HS-5 (cell line): ENCODE measurements around the gene RYR2.
A peak's percentile ranks its signal among the peaks of the same experiment; 100 is the strongest.
"Not testable (repeated sequence)": the region's sequence is repeated elsewhere in the genome, so short reads cannot be mapped to it uniquely, and the experiment has no call there.

Source experiments
- DNase-seq: peaks from one replicate; pipeline ENCODE4 v3.0.0-alpha.2; 2012; ENCODE audit warnings: low read depth

RYR2 gene

GRCh38 chr1:237145379-237146135 lies 103.6 kb downstream of the RYR2 start:
- DNase-seq: no peak

DNA sequence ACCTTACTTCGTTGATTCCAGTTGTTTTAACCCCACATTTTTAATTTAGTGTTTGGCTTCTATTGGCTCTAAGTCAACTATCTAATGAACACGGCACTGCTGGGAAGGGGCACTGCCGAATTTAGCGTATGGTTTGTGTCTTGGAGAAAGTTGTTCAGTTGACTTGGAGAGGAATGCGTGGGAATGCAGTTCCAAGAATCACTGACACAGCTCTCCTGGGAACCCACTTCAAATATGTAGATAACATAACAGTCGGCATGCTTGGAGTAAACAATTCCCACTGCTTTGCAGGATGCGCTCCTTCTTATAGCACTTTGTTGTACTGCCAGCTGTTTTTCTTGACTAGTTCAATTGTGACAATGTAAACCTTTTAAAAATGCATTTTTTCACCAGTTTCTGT lies 104.3 kb downstream of the RYR2 start:
- no peak for DNase-seq

GRCh38 chr1:237149857-237150256 lies 107.9 kb downstream of the RYR2 start:
- no peak for DNase-seq

GRCh38 chr1:237151979-237152378 lies 110.0 kb downstream of the RYR2 start:
- DNase-seq: not testable (repeated sequence)

GRCh38 chr1:237152506-237153335 lies 110.7 kb downstream of the RYR2 start:
- no peak for DNase-seq

- peak; percentile 77 for DNase-seq
Measured at GRCh38 chr1:237154157-237154556, 112.2 kb downstream of the RYR2 start.

GRCh38 chr1:237164406-237165352 lies 122.7 kb downstream of the RYR2 start:
- DNase-seq: no peak

DNA sequence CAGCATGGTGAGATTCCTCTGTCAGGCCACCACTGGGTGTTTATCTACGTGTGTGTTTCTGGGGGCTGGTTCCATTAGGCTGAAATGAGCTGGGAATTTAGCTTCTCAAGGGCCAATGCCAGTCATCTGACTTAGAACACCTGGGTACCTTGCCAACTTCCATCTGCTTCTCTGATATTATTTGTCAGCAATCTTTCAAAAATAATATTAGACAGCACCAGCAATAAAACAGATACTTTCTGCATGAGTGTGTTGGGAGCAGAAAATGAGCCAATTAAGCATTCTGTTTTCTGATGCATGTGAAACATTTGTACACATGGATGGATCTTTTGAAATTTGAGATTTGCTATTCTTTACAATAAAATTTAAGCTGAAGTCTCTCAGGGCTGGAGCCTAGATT lies 124.1 kb downstream of the RYR2 start:
- no peak for DNase-seq

GRCh38 chr1:237166593-237167101 lies 124.7 kb downstream of the RYR2 start:
- DNase-seq: no peak

- DNase-seq: no peak
Measured at GRCh38 chr1:237170149-237170548, 128.2 kb downstream of the RYR2 start.

- no peak for DNase-seq
Measured at GRCh38 chr1:237171454-237172117, 129.6 kb downstream of the RYR2 start.

GRCh38 chr1:237172118-237172485 lies 130.1 kb downstream of the RYR2 start:
- no peak for DNase-seq

DNA sequence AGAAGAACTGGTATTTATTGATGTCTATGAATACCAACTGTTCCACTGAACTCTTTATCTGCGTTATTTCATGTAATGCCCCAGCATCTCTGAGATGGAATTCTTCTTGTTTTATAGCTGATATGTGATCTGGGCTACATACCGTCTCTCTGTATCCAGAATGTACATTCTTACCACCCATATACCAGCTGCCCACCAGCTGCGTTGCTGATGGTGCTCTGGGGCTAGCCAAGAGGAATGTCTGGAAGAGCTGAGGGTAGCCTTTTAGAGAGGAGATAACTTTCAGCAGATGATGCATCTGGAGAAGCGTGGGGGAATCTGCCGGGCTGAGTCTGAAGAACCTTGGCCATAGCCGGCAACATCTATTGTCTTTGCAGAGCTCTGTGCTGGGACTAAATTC lies 137.5 kb downstream of the RYR2 start:
- no peak for DNase-seq

GRCh38 chr1:237180256-237180655 lies 138.3 kb downstream of the RYR2 start:
- DNase-seq: no peak

DNA sequence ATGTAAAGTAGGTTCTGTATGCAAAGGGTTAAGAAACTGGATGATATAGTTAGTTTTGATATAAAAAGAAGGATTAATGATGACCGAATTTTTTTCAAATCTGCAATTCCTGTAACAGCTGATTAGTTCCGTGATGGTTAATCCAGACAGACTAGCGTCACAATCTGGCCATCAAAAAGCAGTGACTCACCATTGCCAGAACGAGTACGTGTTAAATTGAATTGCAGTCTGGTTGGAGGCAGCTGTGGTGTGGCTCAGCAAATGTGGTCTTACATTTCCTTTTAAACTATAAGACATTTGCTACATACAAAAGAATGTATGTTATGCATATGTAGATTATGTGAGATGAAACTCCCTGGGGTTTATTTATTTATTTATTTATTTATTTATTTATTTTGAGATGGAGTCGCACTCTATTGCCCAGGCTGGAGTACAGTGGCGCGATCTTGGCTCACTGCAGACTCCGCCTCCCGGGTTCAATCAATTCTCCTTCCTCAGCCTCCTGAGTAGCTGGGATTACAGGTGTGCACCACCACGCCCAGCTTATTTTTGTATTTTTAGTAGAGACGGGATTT lies 139.8 kb downstream of the RYR2 start:
- DNase-seq: no peak

DNA sequence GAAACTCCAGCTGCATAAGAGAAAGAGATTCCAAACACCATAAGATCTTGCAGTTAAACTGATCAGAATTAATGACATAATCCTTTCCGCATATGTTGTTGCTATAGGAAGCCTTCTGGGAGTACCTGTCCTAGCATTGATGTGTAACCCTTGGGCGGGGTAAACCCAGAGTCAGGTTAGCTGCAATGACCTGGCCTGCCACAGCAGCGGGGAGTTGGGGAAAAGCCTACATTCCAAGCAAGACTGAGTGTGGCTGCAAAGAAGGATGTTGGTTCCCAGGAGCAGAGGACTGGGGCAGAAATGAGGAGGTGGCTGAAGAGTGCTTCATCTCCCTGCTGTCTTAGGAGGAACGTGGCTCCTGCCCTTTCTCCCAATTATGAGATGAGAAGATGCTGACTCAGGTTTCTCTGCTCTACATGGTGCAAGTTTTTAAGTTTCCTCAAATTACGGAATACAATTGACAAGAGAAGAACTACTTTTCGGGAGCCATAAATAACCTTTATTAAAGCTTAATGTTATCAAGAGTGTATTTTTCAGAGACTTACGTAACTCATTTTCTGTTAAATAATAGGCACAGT lies 142.1 kb downstream of the RYR2 start:
- DNase-seq: no peak

- no peak for DNase-seq
Measured at GRCh38 chr1:237186675-237187074, 144.7 kb downstream of the RYR2 start.

DNA sequence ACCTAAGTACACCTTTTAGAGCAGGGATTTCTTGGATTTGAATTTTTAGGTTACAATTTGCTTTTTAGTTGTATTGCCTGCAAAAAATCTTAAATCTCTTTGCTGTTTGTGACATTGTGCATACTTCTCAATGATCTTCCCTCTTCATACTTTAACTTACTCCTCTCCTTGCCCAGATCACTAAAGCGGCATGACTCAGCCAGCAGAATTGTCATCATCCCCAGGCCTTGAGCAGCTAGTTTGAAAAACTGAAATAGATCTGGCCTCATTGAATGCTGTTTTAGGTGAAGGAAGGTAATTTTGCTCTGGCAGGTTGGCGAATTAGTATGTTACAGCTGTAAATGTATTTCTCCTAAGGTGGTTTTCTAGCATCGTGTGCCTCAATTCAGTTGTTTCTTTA lies 145.9 kb downstream of the RYR2 start:
- DNase-seq: no peak

DNA sequence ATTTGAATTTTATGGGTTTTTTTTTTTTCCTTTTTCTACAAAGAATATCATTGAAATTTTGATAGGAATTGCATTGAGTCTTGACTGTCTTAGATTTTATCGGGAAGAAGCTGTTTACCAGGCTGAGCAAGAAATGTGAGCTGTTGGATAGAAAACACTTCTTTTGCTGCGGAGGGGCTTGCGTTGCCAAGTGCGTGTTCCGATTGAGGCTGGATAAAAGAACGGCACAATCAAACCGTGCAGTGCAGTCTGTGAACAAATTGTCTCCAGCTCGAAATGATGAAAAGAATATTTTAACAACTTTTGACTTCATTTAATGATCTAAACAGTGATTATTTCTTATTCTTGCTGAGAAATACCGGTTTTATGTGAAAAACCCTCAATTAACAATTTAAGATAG lies 149.4 kb downstream of the RYR2 start:
- DNase-seq: no peak

DNA sequence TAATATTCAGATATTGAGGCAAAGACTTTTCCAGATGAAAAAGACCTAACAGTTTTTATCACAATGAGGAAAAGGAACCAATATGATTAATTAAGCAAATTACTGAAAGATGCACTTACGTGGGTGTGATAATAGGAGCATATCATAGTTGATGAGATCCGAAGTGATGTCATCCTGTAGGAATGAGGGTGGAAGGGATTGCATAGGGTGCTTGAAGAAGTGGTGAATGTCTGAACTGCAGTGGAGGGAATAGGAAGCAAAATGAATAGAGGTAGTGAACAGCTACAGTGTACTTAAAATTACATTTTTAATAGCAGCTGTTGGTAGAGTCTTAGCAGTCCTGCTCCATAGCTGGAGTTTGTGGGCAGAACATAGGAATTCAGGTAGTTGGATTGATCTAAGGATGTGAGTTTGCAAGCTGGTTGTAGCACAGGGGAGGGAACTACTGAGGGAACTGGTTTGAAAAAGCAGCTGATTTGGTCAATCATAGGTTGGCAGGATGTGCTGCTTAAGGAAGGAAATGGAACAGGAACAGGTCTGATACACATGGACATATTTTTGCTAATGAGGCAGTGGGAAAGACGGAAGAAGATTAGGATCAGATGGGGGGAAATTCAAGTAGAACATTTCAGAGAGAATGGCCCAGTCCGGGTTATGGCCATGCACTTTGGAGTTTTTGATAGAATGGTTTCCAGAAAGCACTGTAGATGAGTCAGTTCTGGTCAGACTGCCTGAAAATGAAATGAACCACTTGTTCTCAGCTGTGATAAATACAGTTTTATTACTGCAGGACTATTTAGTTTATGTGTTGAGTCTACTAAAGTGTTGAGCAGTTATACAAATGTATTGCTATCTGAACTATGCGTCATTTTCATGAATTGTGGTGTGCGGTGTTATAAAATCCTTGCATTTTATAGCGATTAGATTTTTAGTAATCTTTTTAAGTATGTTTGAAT lies 155.8 kb downstream of the RYR2 start:
- no peak for DNase-seq
